HK-2 (cell line): Measurements from ENCODE around the gene TBC1D8B.
"Not testable (repeated sequence)": the region's sequence is repeated elsewhere in the genome, so short reads cannot be mapped to it uniquely, and the experiment has no call there.

ENCODE experiments used
- DNase-seq: peaks from one replicate; pipeline ENCODE4 v3.0.0-alpha.2; 2018; ENCODE audit not compliant: unreplicated experiment

Gene TBC1D8B

DNA sequence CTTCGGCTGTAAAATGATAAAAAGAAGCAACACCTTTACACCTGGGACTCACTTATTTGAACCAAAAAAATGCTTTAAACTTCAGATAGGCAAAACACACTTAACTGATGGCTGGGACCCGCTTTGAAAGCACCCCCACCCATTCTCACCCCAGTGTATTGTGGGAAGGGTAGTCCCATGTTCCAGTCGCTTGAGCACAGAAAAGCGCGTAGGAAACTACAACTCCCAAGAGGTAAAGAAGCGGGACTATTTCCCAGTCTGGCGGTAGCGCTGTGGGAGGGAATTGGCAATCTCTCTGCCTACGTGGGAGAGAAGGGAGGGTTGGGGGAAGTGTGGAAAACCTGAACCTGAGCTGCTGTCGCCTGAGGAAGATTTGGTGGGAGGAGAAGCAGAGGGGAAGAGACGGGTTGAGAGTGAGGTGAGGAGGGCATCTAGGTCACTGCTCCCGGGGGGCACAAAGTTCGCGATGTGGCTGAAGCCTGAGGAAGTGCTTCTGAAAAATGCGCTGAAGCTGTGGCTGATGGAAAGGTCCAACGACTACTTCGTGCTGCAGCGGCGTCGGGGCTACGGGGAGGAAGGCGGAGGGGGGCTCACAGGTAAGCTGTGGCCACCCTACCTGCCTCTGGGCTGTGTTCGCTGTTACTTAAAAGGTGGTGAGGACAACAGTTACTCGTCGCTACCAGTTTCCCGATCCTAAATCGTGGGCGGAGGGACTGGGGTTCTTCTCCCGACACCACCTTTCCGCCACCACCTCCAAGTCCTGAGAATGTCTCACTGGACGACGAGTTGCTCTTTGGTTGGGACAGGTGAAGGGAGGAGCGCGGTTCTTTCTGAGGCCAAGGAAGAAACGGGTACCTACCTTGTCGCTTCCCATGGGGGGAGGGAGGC, at the start of gene TBC1D8B:
TSS of gene TBC1D8B (plus strand) at position 286 of the 888 bp plus-strand sequence. CDS start at position 467, 181 bp downstream.
- peak; percentile 74 for DNase-seq

DNA sequence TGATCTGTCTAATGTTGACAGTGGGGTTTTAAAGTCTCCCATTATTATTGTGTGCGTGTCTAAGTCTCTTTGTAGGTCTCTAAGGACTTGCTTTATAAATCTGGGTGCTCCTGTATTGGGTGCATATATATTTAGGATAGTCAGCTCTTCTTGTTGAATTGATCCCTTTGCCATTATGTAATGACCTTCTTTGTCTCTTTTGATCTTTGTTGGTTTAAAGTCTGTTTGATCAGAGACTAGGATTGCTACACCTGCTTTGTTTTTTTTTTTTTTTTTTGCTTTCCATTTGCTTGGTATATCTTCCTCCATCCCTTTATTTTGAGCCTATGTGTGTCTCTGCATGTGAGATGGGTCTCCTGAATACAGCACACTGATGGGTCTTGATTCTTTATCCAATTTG, 33.2 kb upstream of the TBC1D8B start:
- DNase-seq, result not testable (repeated sequence)

DNA sequence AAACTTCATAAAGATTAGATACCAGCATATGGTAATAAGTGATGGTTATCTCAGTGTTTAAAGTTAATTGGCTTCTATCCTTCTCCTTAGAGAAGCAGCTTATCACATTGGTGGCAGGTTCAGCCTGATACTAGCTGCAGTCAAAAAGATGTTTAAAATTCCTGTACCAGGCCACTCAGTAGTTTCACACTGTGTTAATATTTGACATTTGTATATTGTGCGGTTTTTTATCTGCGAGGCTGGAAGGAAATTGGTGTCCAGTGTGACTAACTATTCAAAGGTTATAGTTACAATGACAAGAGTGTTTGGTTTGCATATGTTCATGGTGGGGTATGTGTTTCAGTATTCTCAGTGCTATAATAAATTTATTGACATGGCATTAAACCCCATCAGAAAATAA, 27.5 kb upstream of the TBC1D8B start:
- no peak for DNase-seq

DNA sequence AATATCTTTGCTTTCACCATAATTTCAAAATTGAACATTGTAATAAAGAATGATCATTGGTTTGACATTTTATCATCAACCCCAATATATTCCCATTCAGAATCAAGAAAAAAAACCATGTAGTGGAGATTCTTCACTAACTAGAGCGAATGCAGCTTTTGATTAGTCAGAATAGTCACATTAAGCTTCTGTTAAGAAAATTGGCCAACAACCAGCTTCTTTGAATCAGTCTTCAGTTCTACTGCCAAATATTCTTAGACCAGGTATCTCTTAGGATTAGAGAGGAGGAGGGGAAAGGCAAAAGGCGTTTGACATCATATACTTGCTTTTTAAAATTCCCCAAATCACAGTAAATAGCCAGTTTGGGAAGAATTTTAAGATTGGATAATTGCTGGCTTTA, 22.2 kb upstream of the TBC1D8B start:
- DNase-seq, result no peak

DNA sequence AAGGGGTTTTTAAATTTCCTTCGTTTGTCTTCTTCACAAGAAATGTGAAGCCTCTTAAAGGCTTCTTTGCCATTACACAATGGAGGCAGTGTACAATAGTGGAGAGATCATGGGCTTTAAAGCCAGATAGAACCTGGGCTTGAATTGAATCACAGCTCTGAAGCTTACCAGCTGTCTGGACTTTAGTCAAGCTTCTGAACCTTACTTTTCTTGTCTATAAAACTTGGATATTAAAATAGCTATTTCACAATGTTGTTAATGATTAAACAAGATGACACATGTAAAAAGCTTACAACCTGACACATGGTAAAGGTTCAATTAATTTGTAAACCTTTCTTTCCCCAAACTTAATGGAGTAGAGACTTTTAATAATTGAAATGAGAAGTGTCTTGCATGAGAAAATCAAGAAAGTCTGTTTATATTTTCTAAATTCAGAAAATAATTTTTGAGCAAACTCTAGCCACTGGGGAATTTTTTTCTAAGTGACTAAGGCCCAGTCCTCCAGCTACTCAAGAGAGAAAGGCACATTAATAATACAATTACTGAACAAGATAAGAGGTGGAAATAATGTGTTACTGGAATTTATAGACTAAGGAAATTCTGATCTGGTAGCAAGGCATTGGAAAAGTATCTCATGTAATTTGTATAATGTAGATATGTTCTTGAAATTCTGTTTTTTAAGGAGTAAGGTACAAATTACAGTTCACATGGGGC, 21.7 kb upstream of the TBC1D8B start:
- DNase-seq, result no peak

DNA sequence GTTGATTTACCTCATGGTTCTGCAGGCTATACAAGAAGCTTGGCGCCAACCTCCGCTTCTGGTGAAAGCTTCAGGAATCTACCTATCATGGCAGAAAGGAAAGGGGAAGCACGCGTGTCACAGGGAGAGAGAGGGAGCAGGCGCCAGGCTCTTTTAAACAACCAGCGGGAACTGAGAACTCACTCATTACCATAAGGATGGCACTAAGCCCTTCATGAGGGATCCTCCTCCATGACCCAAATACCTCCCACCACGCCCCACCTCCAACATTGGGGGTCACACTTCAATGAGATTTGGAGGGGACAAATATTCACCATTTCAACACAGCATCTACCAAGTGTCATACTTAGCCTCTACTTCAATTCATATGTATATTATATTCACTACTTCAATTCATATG, 18.8 kb upstream of the TBC1D8B start:
- DNase-seq, result no peak

DNA sequence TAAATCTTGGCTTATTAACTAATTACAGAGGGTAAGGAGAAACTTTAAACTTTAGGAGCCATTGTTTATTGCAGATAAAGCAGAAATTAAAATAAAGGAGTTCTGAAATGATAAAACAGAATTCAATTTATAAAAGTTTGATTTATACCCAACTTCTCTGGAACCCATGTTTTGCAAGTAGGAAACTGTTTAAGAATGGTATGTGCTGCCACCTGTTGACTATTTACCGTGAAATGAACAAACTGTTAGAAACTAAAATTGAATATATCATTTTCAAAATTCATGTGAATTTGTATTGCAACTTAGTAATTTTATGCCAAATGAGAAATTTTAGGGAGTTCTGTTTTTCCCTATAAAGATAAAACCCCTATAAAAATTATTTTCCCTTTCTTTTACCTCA, 11.0 kb upstream of the TBC1D8B start:
- DNase-seq, result no peak

DNA sequence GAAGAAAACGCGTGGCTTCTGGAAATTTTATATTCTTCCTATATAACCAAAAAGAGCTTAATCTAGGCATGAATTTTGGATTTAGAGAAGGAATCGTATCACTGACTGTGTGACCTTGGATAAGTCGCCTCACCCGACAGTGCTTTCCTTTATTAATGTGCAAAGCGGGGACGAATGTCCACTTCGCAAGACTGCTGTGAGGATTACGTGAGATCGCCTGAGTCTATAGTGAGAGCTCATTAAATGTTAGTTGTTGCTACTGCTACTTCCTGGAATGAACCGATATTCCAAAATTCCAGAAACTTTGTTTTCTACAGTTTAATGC, 448 bp upstream of the TBC1D8B start:
- peak; percentile 2 for DNase-seq

DNA sequence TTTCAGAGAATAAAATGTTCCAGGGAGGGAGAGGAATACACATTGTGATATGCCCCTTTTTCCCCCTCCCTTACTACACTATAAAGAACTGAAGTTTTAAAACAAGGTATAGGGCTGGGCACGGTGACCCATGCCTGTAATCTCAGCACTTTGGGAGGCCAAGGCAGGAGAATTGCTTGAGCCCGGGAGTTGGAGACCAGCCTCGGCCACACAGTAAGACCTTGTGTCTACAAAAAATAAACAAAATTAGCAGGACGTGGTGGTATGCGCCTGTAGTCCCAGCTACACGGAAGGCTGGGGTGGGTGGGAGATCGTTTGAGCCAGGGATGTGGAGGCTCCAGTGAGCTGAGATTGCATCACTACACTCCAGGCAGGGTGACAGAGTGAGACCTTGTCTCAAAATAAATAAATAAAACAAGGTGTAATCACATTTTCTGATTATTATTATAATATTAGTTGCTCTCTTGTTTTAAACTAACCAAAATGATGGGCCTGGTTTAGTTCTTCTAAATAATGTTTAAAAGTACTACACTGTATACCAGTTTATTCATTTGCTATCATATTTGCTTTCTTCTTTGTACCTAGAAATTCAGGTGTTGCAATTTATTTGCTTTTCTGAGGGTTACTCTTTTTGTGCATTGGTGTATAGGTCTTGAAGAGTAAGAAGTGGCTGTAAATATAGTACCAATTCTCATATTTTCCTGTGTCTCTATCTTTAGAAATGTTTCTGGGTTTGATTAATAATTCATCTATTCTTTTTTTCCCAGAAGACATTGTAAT, 8.8 kb downstream of the TBC1D8B start:
- no peak for DNase-seq

DNA sequence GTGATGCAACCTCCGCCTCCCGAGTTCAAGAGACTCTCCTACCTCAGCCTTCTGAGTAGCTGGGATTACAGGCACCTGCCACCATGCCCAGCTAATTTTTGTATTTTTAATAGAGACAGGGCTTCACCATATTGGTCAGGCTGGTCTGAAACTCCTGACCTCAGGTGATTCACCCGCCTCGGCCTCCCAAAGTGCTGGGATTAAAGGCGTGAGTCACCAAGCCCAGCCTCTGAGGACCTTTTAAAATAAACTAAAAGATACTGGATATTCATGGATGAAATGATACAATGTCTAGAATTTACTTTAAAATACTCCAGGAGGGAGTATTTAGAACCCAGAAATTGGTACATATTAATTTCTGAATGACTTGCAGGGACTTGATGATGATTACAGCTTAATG, 10.5 kb downstream of the TBC1D8B start:
- DNase-seq, result peak; percentile 7

DNA sequence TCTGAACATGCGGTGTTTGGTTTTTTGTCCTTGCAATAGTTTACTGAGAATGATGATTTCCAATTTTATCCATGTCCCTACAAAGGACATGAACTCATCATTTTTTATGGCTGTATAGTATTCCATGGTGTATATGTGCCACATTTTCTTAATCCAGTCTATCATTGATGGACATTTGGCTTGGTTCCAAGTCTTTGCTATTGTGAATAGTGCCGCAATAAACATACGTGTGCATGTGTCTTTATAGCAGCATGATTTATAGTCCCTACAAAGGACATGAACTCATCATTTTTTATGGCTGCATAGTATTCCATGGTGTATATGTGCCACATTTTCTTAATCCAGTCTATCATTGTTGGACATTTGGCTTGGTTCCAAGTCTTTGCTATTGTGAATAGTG, 11.6 kb downstream of the TBC1D8B start:
- DNase-seq, result not testable (repeated sequence)

DNA sequence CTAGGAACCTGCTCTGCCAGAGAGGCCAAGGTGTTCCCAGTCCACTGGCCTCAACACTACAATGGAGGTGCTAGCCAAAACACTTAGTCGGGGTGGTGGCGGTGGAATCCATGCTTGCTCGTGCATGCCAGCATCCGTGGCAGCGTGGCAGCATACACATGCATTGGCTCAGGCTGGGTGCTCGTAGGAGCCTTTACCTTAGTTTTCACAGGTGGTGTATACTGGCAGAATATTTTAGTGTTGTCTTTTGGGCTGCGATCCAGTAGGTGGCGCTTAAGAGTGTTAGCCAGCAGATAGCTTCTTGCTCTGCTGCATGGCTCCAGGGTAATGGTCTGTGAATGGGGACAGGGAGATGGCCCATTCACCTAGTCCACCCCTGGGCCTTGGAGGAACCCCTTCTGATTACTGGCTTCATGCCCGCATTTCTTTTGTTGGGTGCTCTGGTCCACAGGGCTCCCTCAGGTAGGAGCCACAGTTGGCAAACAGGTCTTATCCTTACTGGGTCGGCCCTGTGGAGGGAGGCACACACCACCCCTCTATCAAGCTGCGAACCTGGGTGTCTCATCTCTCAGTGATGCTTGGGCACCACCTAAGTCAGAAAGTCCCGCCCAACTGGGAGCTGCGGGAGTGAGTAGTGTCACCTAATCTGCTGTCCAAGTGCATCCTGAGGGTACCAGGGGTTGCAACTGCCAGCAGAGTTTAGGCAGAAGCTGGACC, 60.7 kb downstream of the TBC1D8B start:
- peak; percentile 5 for DNase-seq

DNA sequence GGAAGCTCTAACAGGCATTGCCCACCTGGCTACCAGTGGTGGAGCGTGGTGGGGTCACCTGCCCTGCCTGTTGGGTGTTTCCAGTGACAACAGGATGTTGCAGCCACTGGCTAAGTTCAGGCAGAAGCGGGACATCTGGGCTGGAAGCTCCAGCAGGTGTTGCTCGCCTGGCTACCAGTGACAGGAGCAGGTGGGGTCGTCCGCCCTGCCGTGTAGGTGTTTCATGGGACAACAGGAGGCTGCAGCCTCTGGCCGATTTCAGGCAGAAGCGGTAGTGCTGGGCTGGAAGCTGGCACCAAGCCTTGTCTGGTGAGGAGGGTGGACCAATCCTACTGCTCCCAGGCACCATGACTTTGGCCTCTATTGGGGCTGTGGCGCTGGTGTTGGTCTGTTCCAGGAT, 61.2 kb downstream of the TBC1D8B start:
- DNase-seq, result no peak

DNA sequence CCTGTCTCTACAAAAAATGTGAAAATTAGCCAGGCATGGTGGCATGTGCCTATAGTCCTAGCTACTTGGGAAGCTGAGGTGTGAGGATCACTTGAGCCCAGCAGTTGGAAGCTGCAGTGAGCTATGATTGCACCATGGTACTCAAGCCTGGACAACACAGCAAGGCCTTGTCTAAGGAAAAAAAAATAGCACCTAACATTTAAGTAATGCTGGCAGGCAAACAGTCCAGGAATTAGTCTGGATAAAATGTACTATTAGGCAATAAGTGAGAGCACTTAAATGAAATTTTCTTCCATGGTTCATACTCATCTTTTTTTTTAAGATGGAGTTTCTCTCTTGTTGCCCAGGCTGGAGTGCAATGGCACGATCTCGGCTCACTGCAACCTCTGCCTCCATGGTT, 70.3 kb downstream of the TBC1D8B start:
- not testable (repeated sequence) for DNase-seq

DNA sequence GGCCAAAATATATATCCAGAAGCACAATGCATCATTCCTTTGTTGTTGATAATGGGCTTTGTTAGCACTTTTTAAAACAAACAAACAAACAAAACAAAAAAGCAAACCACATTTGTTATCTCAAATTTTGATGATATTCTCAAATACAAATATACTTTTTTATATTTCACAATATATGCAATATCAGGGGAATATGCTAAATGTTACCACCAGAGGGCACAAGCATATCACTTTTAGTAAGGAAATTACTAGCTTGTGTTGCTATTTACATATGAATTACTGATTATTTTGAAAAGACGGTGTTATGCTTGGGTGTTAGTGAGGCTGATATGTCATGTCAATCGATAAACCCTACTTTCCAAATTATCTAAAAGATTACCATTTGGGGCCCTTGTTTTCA, 71.6 kb downstream of the TBC1D8B start:
- DNase-seq, result no peak

DNA sequence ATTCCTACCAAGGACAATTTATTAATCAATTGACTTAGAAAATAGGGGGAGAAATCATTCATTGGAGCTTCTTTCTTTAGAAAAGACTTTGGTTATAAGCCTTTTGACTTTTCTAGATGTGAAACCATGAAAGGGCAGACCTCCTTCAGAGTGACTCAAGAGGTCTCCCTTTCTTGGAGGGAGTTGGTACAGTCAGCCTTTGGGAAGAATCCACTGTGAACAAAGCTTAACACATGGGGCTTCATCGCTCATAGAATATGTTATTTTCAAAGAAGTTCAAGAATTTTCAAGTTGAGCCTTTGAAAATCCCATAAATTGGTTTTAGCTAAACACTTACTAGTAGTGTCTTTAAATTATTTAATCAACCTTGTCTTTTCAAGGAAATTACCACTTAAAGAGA, 72.7 kb downstream of the TBC1D8B start:
- DNase-seq, result no peak

DNA sequence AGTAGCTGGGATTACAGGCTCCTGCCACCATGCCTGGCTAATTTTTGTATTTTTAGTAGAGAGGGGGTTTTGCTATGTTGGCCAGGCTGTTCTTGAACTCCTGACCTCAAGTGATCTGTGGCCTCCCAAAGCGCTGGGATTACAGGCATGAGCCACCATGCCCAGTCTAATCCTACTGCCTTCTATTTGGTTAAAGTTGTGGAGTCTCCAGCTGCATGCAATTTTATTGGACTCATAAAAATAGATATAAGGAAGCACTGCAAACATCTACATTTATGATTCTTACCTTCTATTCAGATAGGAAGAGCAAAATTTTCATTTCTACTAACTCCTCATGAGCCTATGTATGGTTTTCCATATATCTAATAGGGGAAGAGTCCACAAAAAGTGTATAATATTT, 87.0 kb downstream of the TBC1D8B start:
- no peak for DNase-seq

DNA sequence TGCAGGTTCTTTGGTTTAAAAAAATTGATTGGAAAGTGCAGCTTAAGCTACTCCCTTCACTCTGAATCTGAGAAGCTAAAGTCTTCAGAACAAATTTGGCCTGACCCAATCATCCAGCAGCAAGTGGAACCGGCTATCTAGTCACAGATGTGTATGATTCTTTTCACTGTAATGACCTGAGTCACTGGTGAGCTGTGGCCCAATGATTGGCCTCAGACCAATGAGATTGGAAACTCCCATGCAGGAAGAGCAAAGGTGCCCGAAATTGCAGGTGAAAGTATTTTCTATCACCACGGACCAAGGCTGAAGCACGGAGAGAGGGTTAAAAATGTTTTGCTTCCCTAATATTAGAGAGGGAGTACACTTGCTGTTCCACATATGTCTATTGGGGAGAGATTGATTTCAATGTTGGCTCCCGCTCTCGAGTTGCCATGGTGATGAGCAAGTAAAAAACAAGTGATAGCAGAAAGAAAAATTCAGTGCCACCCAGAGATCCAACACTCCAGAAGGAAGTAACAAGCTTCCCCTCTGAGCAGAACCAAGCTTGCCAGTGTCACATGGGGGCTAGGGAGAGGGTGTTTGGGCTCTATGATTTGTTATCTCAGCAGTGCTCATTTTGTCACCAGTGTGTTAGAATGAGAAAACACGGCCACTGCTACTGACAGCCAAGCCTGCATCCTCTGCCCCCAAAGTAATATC, 89.4 kb downstream of the TBC1D8B start:
- DNase-seq, result no peak

DNA sequence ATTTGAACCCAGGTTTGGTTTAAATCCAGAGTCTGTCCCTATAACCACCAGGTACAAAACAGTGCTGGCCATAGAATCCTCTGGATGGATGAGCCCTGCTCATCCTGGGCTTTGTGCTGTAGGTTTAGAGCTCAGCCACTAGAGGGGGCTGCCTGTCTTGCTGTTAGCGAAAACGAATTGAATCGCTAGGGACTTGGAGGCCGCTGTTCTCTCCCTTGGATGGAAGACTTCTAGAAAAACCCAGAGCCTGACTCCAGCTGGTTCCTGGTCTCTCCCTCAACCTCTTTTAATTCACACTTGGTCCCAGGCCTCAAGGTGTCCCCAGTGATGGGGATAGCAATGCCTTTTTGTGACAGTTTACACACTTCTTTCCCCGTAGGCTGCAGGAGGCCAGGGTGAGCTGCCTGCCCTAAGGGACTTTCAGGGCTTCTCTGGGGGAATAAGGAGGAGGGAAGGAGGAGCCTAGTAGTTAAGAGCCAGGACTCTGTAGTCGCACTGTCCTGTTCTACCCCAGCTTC, 92.0 kb downstream of the TBC1D8B start:
- DNase-seq, result peak; percentile 72

DNA sequence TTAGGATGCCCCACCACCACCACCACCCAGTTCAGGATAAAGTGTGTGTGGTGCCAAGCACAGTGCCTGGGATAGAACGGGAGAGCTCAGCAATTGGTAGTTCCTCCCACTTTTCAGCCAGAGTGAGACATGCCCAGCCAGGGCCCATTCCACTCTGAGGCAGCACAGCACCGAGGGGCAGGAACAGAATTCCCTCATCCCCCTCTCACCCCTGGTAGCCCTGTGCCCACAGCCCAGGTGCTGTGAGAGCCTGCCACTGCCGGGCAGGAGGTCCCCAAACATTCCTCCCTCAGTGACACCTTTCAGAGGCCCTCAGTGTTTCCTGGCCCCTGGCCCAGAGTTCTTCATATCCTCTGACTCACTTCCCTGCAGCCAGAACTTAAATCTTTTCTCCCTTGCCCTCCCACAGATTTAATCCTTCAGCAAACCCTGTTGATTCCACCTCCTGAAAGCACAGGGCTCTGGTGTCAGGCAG, 92.5 kb downstream of the TBC1D8B start:
- peak; percentile 69 for DNase-seq

DNA sequence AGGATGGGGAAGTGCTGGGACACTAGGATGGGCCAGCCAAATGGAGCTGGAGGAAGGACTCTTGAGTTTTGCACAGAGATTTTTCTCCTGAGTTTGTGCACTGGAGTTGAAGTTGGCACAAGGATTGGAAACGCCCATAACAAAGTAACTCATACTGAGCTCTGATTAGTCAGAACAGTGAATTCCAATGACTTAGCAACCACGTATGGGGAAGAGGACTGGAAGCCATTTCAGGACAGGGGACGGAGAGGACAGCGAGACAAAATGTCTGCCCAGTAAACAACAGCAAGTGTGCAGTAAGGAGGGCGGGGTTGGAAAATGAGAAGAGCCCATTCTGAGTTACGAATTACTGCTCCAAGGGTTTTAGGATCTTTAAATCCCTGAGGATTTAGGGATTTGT, 94.8 kb downstream of the TBC1D8B start:
- no peak for DNase-seq
